KOPT-K1 (cell line): ENCODE results near the gene MTHFD1L.

ENCODE experiments used
- H3K27ac ChIP-seq: fragments of 200-600 bp; sonication (generic); 2 replicates; pipeline ENCODE4 v1.5.1; 2016; ENCODE audit warnings: antibody characterized with exemption, mild to moderate bottlenecking, low read depth, low read length; ENCODE audit not compliant: poor library complexity, severe bottlenecking
- H3K36me3 ChIP-seq: fragments of 200-600 bp; sonication (generic); 2 replicates; pipeline ENCODE4 v1.5.1; 2017; ENCODE audit warnings: antibody characterized with exemption, mild to moderate bottlenecking, low read length, moderate library complexity; ENCODE audit not compliant: insufficient read depth
- H3K9me3 ChIP-seq: fragments of 200-600 bp; sonication (generic); 2 replicates; pipeline ENCODE4 v1.5.1; 2017; ENCODE audit warnings: antibody characterized with exemption, low read length, mild to moderate bottlenecking; ENCODE audit not compliant: insufficient read depth, poor library complexity, severe bottlenecking

The MTHFD1L gene

DNA sequence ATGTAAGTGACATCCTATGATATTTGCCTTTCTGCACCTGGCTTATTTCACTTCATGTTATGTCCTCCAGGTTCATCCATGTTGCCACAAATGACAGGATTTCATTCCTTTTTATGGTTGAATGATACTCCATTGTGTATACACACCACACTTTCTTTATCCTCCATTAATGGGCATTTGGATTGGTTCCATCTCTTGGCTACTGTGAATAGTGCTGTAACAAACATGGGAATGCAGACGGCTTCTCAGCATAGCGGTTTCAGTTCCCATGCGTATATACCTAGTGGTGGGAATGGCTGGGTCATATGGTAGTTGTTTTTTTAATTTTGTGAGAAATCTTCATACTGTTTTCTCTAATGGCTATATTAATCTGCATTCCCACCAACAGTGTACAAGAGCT, 14.8 kb downstream of the MTHFD1L start:
- H3K27ac ChIP-seq = no peak overlapping the region
- no peaks in the 10 kb centered on the region for H3K9me3 ChIP-seq
- peaks cover 91% of the 10 kb centered on the region for H3K36me3 ChIP-seq

DNA sequence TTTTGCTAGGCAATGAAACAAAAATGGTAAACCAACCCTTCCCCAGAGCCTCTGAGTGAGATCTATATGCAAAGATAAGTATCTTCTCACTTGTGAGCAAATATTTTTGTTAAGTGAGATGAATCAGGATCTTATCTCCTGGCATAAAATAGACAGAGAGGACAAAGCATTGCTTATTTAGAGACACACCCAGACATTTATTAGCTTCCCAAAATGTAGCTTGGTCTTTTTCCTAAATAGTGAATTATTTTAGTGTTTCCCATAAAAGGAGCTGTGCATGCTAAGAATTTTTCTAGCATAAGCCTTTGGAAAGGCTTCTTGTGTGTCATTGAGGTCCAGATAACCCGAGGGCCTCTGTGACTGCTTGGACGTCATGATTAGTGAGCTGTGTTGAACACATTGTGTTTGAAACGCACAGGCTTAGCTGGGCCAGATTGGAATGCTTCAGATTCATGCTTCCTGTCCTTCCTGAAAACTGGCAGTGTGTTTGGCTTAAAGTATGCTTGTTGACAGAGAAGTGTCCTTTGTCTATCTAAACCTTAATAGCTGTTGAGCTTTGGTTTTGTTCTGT, 16.5 kb downstream of the MTHFD1L start:
- Histone ChIP-seq H3K27ac (no peak overlapping the region), H3K36me3 (peaks cover 95% of the 10 kb centered on the region), H3K9me3 (no peaks in the 10 kb centered on the region)

DNA sequence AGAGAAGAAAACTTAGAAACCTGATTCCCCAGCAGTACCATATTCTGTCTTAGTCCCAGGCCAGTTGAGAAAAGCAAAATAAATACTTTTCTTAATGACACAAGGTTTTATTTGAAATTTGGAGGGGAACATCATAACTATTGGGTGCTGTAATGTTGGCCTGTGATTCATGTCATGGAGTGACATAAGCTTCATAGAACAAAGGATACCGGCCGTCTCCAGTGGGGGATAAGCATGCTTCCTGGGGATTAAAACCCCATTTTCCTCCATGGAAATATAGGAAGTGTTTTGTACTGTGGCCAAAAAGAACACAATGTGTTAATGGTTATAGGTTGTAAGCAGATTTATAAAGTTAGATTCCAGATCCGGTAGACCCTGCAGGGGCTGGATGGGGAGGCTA, 18.0 kb downstream of the MTHFD1L start:
- Histone ChIP-seq H3K9me3 (no peaks in the 10 kb centered on the region), H3K27ac (no peak overlapping the region), H3K36me3 (peaks cover 96% of the 10 kb centered on the region)

DNA sequence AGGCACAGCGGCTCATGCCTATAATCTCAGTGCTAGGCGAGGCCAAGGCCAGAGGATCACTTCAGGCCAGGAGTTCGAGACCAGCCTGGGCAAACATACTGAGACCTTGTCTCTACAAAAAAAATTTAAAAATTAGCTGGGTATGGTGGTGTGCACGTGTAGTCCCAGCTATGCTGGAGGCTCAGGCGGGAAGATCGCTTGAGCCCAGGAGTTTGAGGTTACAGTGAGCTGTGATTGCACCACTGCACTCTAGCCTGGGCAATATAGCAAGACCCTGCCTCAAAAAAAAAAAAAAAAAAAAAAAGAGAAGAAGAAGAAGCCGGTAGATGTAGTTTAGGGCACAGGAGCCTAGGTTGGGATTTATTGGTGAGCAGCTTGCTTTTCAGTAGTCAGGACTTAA, 20.7 kb downstream of the MTHFD1L start:
- no peak overlapping the region for H3K27ac ChIP-seq
- H3K36me3 ChIP-seq = peaks cover 93% of the 10 kb centered on the region
- no peaks in the 10 kb centered on the region for H3K9me3 ChIP-seq

DNA sequence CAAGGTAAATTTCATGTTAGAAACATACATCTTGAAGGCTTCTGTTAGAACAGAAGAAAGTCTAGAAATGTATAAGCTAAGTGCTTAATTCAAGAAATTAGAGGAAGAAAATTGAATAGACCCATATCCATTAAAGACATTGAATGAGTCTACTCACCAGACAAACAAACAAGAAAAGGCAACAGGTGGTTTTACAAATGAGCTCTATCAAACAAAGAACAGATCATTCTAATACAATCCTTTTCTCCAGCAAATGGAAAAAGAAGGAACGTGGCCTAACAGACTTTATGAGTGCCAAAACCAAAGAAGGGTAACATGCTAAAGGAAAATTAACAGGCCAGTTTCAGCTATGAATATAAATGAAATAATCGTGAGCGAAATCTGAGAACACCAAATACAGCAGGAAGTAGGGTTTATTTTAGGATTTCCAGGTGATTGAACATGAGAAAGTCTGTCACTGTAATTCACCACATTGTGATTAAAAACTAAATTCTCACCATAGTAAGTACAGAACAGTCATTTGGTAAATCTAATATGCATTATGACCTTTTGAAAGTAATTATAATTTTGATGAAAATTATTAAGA, 22.6 kb downstream of the MTHFD1L start:
- Histone ChIP-seq H3K27ac (no peak overlapping the region), H3K9me3 (no peaks in the 10 kb centered on the region), H3K36me3 (peaks cover 92% of the 10 kb centered on the region)

DNA sequence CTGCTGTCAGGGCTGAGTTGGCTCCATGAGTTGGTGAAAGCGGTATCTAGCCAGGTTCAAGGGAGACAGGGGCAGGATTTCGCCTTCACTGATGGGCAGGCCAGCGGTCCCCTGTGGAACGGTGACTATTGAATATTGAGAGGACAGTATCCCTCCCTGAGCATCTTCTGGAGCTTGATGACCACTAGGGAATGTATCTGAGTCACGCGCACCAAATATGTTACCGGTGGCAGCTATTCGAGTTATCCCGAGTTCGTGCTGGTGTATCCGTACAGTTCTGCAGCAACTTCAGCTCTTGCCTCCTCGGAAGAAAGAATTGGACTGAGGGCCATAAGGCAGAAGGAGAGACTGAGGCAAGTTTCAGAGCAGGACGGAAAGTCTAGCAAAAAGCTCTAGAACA, 24.8 kb downstream of the MTHFD1L start:
- peaks cover 87% of the 10 kb centered on the region for H3K36me3 ChIP-seq
- no peak overlapping the region for H3K27ac ChIP-seq
- H3K9me3 ChIP-seq = no peaks in the 10 kb centered on the region

DNA sequence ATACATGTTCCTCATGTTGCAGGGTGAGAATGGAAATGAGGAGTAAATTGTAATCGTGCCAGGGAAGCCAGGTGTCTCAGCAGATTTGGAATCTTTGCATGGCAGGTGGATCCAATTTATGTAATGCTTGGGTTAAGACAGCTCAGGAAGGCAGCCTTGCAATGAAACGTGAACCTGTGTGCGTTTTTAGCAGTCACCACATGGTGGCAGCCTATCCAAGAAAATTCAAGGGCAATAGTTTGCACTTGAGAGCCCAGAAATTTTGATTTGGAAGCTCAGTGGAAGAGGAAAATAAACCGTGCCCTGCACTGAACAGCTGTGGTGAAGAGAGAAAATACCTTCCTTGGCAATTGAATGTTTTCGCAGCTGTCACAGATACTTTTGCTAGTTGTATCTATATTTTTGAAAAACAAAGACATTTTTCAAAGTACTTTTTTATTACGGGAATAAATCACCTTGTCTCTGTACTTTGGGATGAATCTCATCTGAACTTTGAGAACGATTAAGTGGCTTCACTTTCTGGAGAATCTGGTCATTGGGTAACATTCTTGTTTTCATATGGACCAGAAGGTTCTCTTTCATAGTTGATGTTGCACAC, 26.5 kb downstream of the MTHFD1L start:
- Histone ChIP-seq H3K27ac (no peak overlapping the region), H3K9me3 (no peaks in the 10 kb centered on the region), H3K36me3 (peaks cover 81% of the 10 kb centered on the region)

DNA sequence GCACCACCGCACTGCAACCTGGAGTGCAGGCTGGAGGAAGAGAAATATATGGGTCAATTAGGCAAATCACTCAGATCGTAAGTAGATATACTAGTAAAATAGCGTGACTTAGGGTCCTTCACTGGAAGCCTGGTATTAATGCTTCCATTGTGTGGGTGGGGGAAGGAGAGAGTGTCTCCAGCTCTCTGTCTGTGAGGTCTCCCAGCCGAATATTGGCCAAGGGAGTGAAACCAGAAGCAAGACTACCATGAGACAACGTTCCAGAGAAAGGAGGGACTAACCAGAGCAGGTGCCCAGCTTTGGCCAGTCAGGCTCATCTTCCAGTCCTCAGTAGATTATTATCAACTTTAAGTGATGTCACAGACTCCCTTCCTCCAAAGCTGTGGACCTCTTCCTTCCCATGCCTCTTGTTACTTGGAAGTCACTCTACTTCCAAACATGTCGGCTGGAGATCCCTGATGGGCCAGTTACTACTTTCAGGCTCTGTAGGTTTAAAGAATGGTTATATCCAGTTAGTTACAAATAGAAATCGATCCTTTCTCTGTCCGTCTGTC, 28.8 kb downstream of the MTHFD1L start:
- Histone ChIP-seq H3K36me3 (peaks cover 78% of the 10 kb centered on the region), H3K27ac (no peak overlapping the region)

DNA sequence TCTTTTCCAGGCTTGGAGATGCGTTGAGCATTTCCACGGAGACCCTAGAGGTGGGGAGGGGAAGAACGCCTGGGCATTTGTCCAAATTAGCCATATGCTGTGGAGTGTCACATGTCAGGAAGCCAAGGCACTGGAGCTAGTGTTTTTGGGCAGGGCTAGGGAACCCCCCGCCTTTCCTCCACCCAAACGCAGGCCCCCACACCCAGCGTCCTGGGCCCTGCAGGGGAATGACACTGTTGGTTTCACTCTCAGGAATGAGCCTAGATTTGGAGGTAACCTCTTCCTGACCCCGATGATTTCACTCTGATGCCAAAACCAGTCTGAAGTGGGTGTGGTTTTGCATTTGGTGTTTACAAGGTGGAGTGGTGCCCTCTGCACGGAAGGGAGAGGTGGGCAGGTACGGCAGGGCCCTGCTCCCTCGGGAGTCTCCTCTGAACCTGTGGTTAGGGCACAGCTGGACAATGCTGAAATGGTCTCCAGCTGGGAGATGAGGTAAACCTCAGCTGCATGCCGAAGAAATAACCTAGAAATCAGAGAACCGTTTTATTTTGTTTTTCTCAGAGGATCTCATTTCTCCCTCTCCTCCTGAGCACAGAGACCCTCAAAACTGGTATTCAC, 29.5 kb downstream of the MTHFD1L start:
- H3K27ac ChIP-seq = peak overlapping the region; percentile 30
- H3K36me3 ChIP-seq = peaks cover 75% of the 10 kb centered on the region
- H3K9me3 ChIP-seq = no peaks in the 10 kb centered on the region

More for the DNA sequence above, 28.8 kb downstream of the MTHFD1L start:
- H3K9me3 ChIP-seq = no peaks in the 10 kb centered on the region

DNA sequence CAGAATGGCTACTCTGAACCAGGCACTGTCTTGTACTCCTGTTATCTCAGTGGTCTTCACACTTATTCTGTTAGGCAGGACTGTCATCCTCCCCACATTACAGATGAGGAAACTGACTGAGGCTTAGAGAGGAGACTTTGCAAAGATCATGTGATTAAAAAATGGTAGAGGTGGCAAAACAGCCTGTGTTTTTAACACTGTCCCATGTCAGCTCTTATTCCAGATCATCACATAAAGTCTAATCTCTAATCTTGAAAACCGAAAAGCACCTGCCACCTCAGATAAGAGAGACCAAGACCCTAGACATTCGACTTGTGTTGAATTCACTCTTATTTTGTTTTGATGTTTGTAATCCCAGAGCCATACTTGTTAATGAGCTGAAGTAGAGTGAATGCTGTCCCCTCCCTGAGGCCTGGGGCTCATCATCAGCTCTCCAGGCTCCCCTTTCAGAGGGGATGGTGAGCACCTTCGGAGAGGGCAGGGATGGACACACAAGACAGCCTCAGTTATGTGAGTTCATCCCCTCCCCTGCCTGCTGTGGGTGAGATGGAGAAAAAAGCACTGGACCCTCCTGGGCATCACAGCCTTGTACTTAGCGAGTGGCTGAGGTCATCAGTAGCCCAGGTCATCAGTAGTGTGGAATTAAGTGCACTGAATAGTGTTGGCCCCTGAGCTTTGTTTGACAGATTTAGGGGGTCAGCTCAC, 30.6 kb downstream of the MTHFD1L start:
- H3K36me3 ChIP-seq = peaks cover 70% of the 10 kb centered on the region
- H3K27ac ChIP-seq = no peak overlapping the region
- H3K9me3 ChIP-seq = no peaks in the 10 kb centered on the region

DNA sequence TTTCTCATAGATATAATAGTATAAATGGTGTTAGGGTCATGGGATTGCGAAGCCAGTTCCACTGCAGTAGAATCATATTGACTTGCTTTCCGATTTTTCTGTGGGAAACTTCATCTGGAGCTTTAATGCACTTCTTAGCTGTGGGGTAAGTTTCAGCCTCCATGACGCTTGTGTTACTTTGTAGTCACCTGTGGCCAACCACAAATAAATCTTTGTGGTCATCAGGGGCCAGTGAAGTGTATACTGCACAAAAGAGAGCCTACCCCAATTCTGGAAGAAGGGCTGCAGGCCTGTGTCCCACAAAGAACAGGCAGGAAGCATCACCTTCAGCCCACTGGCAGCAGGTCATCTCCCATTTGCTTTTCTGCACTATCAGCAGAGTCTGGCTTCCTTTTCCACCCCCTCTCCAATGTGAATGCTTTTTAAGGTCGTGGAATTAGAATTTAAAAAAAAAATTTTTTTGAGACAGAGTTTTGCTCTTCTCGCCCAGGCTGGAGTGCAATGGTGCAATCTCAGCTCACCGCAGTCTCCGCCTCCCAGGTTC, 32.0 kb downstream of the MTHFD1L start:
- Histone ChIP-seq H3K9me3 (no peaks in the 10 kb centered on the region), H3K27ac (no peak overlapping the region), H3K36me3 (peaks cover 59% of the 10 kb centered on the region)

DNA sequence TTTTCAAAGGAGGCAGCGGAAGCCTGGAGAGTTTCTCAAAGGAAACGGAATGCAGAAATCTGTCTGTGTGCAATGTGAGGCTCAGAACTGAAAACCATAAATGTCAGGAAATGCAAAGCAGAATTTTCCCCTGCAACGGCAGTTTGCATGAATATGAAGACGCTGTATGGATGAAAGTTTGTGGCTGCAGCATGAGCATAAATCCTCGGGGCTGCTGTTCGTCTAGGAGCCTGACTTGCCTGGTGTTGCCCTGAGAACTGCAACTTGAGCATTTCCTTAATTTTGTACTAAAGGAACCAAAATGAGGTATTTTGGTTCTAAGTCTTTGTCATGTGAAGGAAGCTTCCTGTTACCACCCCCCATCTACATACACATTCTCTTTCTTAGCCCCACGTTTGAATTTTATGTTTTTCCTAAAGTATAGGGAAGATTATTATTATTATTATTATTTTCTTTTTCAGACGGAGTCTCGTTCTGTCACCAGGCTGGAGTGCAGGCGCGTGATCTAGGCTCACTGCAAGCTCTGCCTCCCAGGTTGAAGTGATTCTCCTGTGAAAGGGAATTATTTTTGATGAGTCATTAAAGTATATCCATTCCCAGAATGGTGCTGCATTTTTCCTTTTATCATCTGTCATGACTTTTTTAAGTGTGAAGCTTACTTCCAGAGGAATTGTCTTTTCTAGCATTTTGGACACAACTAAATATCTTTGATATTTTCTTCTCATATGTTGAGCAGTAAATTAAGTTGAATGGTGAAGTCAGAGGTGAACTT, 33.1 kb downstream of the MTHFD1L start:
- peaks cover 50% of the 10 kb centered on the region for H3K36me3 ChIP-seq
- H3K27ac ChIP-seq = no peak overlapping the region
- H3K9me3 ChIP-seq = no peaks in the 10 kb centered on the region

DNA sequence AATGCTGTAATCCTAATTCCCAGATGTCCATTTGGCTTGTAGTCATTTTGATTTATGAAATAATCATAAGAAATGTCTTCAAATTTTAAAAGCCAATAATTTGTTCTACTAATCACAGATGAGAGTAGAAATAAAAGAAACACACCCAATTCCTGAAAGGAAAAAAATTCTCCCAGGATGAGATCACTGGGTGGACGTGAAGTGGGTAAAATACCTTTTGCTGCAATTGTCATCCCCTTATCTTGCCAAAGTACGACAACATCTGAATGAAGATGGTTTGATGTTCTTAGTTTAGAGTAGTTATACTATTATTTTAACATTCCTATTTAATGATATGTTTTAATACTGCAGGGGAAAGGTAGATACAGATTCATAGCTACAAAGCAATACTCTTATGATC, 33.7 kb downstream of the MTHFD1L start:
- Histone ChIP-seq H3K36me3 (peaks cover 50% of the 10 kb centered on the region), H3K9me3 (no peaks in the 10 kb centered on the region), H3K27ac (no peak overlapping the region)

DNA sequence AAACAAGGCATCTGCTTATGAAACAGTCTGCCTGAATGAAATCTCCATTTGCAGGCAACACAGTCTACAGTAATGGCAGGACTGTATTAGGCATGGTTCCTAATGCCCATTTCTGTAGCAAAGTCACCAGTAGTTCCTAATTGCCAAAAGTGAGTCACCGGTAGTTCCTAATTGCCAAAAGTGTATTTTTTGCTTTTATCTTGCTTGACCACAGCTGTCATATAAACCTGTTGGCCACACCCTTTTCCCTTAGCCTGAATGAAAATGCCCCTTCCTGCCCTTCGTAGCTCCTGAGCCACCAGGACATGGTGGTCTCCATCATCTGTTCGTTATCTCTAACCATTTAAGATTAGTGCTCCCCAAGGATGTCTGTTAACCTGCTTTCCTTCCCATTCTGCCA, 34.5 kb downstream of the MTHFD1L start:
- Histone ChIP-seq H3K9me3 (no peaks in the 10 kb centered on the region), H3K36me3 (peaks cover 52% of the 10 kb centered on the region), H3K27ac (no peak overlapping the region)
